NCI-H2029 treated with DMSO at 0.1 percent for 48 hours (cell line): ENCODE measurements around the gene ZNF621.
A peak's percentile ranks its signal among the peaks of the same experiment; 100 is the strongest.

ENCODE experiments used
- DNase-seq: peaks from one replicate; lab custom pipeline; 2025; lab: John Stamatoyannopoulos, UW

The ZNF621 gene

GRCh38 chr3:40524568-40525285 is at the start of gene ZNF621:
Gene ZNF621 (plus strand): TSS chr3:40524960. CDS start chr3:40525841, 881 bp downstream.
- peak; percentile 77 for DNase-seq

DNA sequence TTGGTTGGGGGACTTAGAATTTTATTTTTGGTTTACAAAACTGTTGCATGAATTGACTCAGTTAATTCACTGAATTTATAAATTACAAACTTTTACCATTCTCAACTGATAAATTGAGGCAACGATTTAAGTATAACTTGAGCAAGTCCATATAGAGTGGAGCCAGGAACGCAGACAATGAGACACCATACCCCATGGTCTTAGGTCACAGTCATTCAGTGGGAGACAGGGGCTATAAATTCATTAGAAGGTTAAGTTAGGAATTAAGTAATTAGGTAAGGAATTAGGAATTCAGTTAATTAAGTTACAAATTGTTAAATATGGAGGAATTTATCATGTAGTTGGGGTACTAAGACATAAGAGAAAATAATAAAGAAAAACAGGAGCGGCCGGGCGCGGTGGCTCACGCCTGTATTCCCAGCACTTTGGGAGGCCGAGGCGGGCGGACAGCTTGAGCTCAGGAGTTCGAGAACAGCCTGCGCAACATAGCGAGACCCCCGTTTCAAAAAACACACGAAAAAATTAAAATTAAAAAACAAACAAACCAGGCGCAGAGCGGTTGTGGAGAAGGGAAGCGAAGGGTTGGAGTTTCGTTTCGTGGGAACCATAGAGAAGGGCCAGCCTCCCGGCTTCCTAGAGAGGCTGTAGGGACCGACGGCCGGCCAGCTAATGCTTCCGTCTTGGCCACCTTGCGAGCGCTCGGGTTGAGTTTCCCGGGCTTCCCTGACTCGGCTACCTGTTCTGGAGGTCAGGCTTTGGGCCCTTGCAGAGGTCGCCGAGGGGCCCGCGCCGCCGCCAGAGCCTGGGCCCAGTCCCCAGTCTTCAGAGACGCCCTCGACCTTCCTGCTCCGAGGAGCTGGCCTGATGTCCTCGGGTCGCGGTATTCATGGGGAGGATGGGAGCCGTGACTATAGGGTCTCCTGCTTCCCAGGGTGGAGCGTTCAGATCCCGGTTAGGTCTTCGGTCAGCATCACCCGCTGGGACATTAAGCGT is 48.0 kb upstream of the ZNF621 start, which contains the start of gene ZNF619:
Gene ZNF619 (plus strand): TSS at position 645 of the 993 bp plus-strand sequence. CDS start 858 bp downstream, outside the sequence.
- peak; percentile 60 for DNase-seq

DNA sequence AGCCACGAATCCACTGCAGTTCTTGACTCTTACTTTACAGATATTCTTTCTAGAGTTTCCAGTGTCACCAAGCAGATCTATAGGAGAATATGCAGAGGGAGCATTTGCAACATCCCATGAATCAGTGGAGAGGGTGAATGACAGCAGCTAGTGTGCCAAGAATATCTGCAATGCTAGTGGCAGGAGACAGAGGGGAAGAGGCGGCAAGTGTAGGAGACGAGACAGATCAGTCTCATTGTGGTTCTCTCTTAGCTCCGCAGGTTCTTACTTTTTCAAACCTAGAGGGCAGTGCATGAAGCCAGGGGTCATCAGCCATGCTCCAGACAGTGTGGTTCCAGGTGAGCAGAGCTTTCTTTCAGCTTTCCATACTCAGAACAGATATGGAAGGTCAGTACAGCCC is 47.1 kb upstream of the ZNF621 start:
- no peak for DNase-seq

DNA sequence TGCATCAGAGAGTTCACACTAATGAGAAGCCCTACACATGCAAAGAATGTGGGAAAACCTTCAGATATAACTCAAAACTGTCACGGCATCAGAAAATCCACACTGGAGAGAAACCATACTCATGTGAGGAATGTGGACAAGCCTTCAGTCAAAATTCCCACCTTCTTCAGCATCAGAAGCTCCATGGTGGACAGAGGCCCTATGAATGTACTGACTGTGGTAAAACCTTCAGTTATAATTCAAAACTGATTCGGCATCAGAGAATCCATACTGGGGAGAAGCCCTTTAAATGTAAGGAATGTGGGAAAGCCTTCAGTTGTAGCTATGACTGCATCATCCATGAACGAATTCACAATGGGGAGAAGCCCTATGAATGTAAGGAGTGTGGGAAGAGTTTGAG is 37.6 kb upstream of the ZNF621 start:
- DNase-seq, result no peak

GRCh38 chr3:40490916-40491315 is 33.8 kb upstream of the ZNF621 start:
- no peak for DNase-seq

DNA sequence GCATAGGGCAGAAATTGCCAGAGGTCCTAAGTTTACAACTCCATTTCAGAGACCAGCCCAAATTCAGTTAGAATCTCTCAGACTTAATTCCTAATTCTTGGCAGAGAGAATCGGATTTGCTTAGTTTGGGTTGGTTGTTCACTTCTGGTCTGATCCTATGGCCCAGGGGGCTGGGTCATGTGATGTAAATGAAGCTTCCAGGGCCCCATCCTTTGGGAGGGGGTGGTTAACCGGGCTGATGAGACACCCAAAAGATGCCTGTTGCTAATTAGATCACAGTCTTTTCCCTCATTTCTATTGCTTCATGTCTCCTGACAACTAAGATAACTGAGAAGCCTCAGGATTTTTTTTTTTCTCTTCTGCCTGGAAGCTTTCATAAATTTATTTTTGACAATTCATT is 30.1 kb upstream of the ZNF621 start:
- DNase-seq, result no peak

DNA sequence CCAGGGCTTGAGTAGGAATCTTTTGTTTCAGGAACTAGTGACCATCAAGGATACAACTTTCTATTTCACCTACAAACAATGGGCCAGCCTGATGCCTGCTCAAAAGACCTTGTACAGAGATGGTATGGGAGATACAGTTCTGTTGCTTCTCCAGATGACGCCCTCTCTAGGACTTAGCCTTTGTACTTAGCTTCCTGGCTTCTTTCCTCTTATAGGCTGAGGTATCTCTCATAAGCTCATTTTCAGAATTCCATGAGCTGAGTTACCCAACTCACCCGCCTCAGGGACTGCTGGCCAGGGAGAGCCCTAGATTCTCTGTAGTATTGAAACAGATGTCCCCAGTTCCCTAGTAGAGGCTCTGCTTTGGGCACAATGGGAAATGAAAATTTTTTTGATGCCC is 27.5 kb upstream of the ZNF621 start:
- no peak for DNase-seq

DNA sequence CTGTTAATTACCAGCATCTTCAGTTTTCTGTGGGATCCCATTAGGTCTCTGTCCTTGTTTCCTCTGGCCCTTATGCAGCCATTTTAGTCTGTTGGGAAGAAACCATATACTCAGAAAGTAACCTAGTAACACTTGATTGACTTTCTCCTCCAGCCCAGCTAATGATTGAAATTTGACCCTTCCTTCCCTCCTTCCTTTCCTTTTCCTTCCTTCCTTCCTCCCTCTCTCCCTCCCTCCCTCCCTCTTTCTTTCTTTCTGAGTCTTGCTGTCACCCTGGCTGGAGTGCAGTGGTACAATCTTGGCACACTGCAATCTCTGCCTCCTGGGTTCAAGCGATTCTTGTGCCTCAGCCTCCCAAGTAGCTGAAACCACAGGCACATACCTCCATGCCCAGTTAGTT is 24.8 kb upstream of the ZNF621 start:
- no peak for DNase-seq

- no peak for DNase-seq
Measured at GRCh38 chr3:40502034-40502433, 22.7 kb upstream of the ZNF621 start.

DNA sequence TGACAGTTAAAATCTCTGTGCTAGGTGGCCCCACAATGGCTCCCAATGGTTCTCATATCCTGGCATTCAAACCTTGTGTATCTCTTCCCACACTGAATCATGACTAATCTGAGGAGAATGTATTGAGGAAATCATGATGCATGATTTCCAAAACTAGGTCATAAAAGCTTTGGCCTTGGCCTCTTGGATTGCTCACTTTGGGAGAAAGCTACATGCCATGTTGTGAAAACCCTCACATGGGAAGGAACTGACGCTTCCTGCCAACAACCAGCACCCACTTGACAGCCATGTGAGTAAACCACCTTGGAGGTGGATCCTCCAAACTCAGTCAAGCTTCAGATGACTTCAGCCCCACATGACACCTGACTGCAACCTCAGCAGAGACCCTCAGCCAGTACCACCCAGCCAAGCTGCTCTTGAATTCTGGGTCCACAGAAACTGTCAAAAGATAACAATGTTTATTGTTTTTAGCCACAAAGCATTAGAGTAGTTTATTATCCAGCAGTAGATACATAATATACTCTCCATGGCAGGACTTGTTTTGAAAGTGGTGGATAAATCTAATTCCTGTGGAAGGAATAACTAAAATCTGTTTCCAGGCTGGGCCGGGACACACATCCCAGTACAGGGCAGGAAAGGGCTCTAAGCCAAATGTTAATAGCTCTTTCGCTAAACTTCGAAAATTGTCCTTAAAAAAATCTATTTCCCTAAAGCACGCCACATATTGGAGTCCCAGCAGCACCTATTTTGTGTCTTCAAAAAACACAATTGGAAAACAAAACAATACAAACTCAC is 19.9 kb upstream of the ZNF621 start:
- DNase-seq, result no peak

GRCh38 chr3:40505599-40506462 is 18.9 kb upstream of the ZNF621 start, which contains the start of gene ZNF620:
Gene ZNF620 (plus strand): TSS chr3:40506039. CDS start chr3:40506353, 314 bp downstream.
- peak; percentile 96 for DNase-seq

DNA sequence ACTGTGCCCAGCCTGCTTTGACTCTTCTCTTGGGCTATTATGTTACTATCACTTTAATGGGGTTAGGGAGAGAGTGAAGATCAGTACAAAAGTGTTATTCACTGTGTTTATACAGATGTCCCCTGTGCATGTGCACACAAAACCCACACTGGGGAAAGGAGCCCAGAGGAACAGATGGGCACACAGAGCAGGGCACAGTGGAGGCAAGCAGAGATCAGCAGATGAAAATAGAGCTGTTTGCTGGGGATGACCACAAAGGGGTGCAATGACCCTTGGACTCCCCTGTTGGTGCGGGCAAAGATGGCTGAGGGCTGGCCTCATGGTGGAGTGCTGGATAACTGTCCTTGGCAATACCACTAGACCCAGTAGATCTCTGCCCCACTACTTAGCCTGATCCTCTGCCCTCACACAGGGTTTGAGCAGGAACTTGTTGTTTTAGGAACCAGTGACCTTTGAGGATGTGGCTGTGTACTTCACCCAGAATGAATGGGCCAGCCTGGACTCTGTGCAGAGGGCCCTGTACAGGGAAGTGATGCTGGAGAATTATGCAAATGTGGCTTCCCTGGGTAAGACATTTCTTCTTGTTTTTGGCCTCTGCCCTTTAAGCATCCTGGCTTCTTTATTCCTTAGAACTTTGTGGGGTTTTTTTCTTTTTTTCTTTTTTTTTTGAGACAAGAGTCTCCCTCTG is 13.6 kb upstream of the ZNF621 start:
- DNase-seq, result no peak

GRCh38 chr3:40516201-40516600 is 8.6 kb upstream of the ZNF621 start:
- DNase-seq, result no peak

GRCh38 chr3:40518067-40518466 is 6.7 kb upstream of the ZNF621 start:
- no peak for DNase-seq

GRCh38 chr3:40518848-40519247 is 5.9 kb upstream of the ZNF621 start:
- no peak for DNase-seq

- no peak for DNase-seq
Measured at GRCh38 chr3:40521254-40521653, 3.5 kb upstream of the ZNF621 start.

GRCh38 chr3:40523781-40524180 is 979 bp upstream of the ZNF621 start:
- DNase-seq, result no peak

DNA sequence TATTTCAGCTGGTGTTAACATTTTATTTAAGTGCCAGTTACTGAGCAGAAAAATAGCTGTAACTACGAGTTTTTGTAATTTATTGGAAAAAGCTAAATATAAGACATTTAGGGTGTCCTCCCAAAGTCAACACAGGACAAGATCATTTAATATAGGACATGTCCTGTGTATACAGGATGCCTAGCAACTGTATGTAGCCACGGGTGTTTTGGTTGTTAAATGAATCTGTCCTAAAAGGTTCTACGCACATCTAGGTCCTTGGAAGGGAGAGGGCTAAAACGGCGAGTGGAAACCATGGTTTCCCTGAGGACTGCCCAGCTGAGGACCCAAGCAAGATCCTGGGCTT is 565 bp upstream of the ZNF621 start:
- DNase-seq, result peak; percentile 73

DNA sequence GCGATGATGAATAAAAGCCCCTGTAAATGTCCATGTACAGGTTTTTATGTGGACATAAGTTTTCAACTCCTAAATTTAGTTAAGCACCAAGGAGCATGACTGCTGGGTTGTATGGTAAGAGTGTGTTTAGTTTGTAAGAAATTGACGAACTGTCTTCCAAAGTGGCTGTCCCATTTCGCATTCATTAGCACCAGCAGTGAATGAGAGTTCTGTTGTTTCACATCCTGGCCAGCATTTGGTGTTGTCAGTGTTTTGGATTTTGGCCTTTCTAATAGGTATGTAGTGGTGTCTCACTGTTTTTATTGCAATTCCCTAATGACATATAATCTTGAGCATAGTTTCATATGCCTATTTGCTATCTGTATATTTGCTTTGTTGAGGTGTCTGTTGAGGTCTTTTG is 3.7 kb downstream of the ZNF621 start:
- no peak for DNase-seq

GRCh38 chr3:40532252-40532651 is 7.5 kb downstream of the ZNF621 start:
- no peak for DNase-seq

- DNase-seq, result no peak
Measured at GRCh38 chr3:40534283-40534682, 9.5 kb downstream of the ZNF621 start.
